H1 (cell line): ENCODE measurements around the gene PRICKLE2. TPM values are rescaled to one million over a fixed set of nuclear protein-coding genes. Genes with fewer than 3 reads are reported as not detected.

Source experiments
- ASH2L ChIP-seq: fragments of 200-600, 300-600 bp; sonication (generic); IDR thresholded peaks from one replicate; pipeline ENCODE4 v1.7.1; 2017; ENCODE audit warnings: low read length
- CHD7 ChIP-seq: fragments of 300-600 bp; sonication (generic); IDR thresholded peaks from 2 replicates; pipeline ENCODE4 v1.7.1; 2012; ENCODE audit warnings: low read length, moderate library complexity, mild to moderate bottlenecking, inconsistent platforms; ENCODE audit not compliant: insufficient replicate concordance
- E2F6 ChIP-seq: IDR thresholded peaks from 2 replicates; pipeline ENCODE4 v1.6.1; 2012; ENCODE audit warnings: inconsistent platforms
- HDAC2 ChIP-seq, 2 experiments: fragments of 300-600 bp in 1 of 2; sonication (generic) in 1 of 2; IDR thresholded peaks; 2 replicates each; pipeline ENCODE4 v1.6.1; 2011 to 2012; ENCODE audit warnings: low read depth in 2 of 2, low read length in 2 of 2, mild to moderate bottlenecking in 2 of 2, moderate library complexity in 2 of 2, borderline replicate concordance in 1 of 2, inconsistent platforms in 1 of 2
- JUND ChIP-seq: IDR thresholded peaks from 2 replicates; pipeline ENCODE4 v1.6.1; 2011; ENCODE audit warnings: mild to moderate bottlenecking, improper control_type of control experiment, low read length
- KDM1A ChIP-seq: fragments of 200-600, 300-600 bp; sonication (generic); IDR thresholded peaks from 2 replicates; pipeline ENCODE4 v1.7.1; 2016; ENCODE audit warnings: mild to moderate bottlenecking, low read length, borderline replicate concordance
- SIN3A ChIP-seq, 2 experiments: IDR thresholded peaks in 1 of 2; conservative IDR thresholded peaks in 1 of 2; 2 replicates each; pipeline ENCODE4 v1.6.1; 2011 to 2012; ENCODE audit warnings: low read length in 2 of 2, improper control_type of control experiment in 1 of 2, low read depth in 1 of 2, mild to moderate bottlenecking in 1 of 2
- SP1 ChIP-seq: IDR thresholded peaks from 2 replicates; pipeline ENCODE4 v1.6.1; 2011; ENCODE audit warnings: low read depth, low read length
- TAF7 ChIP-seq: optimal IDR thresholded peaks from 2 replicates; pipeline ENCODE3; 2011; ENCODE audit warnings: low read depth, mild to moderate bottlenecking, inconsistent platforms, low read length, moderate library complexity, borderline replicate concordance
- polyA plus RNA-seq, 7 experiments: library from polyadenylated mRNA; depleted of rRNA in 3 of 7; stranded (reverse) in 5 of 7; unstranded in 2 of 7; fragments of >200 nt in 5 of 7; fragments of 200-250 nt in 2 of 7; gene quantifications; 1 replicate in 5 of 7; 2 replicates in 1 of 7; 4 replicates in 1 of 7; pipeline versions ENCODE4 v1.2.1 to v1.2.3, GENCODE V29; 2011 to 2013; ENCODE audit warnings: missing spikeins in 2 of 7, mixed read lengths in 2 of 7
- total RNA-seq: library from RNA; stranded (reverse); fragmentation: NEBNext Ultra II Directional; extraction: Animal tissue kit (Norgen Biotek cat#: 25700); gene quantifications from 2 replicates; pipeline ENCODE4 v1.2.1, GENCODE V29; 2021

PRICKLE2 gene
- total and polyA plus RNA-seq, 2 of the 8 experiments (the other 6 are each of a cell fraction or from before 2014, with no cell fraction given), result 2.9 to 8.0 TPM

- TF ChIP-seq CHD7, result peak; percentile 67
- peak; percentile 17 for TF ChIP-seq ASH2L
- no peak for TF ChIP-seq JUND
- no peak for TF ChIP-seq TAF7
- no peak for TF ChIP-seq E2F6
- TF ChIP-seq SIN3A (conservative IDR thresholded peaks at IDR 0.05 in 1 of 2, IDR thresholded peaks at IDR 0.05 in 1 of 2; ENCODE audit: low read depth in 1 of 2, low read length in 2 of 2), result no peak
- TF ChIP-seq KDM1A, result no peak
- peak in 1 of 2 experiments; percentile 68; a peak in 1 of 4 replicates for TF ChIP-seq HDAC2 (IDR thresholded peaks at IDR 0.05; ENCODE audit: borderline replicate concordance in 1 of 2, low read depth in 2 of 2, low read length in 2 of 2)
- 0 out of 2 replicates have a peak, but pooled peaks have one; percentile 24 for TF ChIP-seq SP1
These were observed 161.9 kb downstream of the PRICKLE2 start (continued) for GRCh38 chr3:64063207-64063982.
